Left cardiac atrium (tissue), 4 donors: Measurements from ENCODE around the gene SDHAF3. TPM values are rescaled to one million over a fixed set of nuclear protein-coding genes. Genes with fewer than 3 reads are reported as not detected.
"Not testable (repeated sequence)": the region's sequence is repeated elsewhere in the genome, so short reads cannot be mapped to it uniquely, and the experiment has no call there.

Experiments used
- ATAC-seq, 2 donors: fragments of 200-7000 bp; cut with Tn5 transposase; one replicate each; pipeline ENCODE4 v1.9.1; 2020; ENCODE audit warnings: mild to moderate bottlenecking in 2 of 2, moderate library complexity in 2 of 2
- DNase-seq: peaks from one replicate; pipeline ENCODE4 v3.0.0-alpha.2; 2020
- intact Hi-C, 2 donors: fragments of 100-400 bp; cut with DNase I; formaldehyde crosslinking; loops; one replicate each; pipeline versions ENCODE4 v1.14.1 to v1.15.1; 2022 to 2023
- total RNA-seq, 2 donors: library from RNA; stranded (reverse); fragmentation: NEBNext Ultra II Directional; extraction: Animal tissue kit (Norgen Biotek cat#: 25700); gene quantifications; one replicate each; pipeline ENCODE4 v1.2.1, GENCODE V29; 2021
- donor health status: DM: no; HTN: yes; CAD: no.
- donor health status: DM: no; HTN: yes; CAD: no; lungs with severe emphysema.
- donor health status: DM: yes; HTN: yes; CAD: no.
- donor health status: Dilated cardiomyopathy.

The SDHAF3 gene
- total RNA-seq, 2 donors from 2014 or later: 14.3 to 19.2 TPM

DNA sequence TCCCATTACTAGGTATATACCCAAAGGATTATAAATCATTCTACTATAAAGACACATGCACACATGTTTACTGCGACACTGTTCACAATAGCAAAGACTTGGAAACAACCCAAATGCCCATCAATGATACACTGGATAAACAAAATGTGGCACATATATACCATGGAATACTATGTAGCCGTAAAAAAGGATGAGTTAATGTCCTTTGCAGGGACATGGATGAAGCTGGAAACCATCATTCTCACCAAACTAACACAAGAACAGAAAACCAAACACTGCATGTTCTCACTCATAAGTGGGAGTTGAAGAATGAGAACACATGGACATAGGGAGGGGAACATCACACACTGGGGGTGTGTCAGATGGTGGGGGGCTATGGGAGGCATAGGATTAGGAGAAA lies 78.7 kb downstream of the SDHAF3 start:
- DNase-seq, ATAC-seq, intact Hi-C loops: not testable (repeated sequence)

- intact Hi-C loops: no loop called here
- ATAC-seq (no peak), DNase-seq (no peak)
These were observed 81.1 kb downstream of the SDHAF3 start for GRCh38 chr7:97198596-97198995.

DNA sequence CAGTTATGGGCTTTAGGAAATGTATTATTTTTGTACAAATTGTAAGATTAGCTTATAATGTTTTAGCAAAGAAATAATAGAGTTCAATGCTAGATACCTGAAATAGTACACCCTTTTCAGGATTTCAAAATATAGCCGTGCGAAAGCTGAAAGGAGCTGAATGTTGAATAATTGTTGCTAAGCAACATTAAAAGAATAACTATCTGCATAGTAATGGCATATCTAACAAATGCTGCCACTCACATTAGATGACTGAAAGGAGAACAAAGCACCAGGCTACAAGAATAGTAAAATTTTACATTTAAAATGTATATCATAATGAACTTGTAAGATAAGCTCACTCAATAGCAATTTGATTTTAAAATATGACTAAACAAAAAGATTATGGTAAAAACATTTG lies 82.5 kb downstream of the SDHAF3 start:
- ATAC-seq (no peak), DNase-seq (no peak)
- intact Hi-C loops: no loop called here

DNA sequence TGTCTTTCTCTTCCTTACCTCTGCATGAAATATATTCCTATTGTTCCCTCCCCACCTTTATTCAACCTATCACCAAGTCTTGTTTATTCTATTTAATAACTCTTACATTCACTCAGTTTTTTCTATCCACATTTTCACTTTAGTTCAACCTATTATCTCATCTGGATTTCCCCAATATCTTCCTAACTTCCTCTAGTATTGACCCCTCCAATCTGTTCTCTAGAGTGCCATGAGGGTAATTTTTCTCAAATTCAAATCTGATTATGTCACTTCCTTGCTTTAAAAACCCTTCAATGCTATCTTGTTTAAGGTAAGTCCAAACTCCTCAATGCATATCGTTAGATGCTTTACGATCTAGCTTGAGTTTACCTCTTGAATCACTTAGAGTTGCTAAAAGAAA lies 86.5 kb downstream of the SDHAF3 start:
- intact Hi-C loops: no loop called here
- DNase-seq: no peak
- no peak for ATAC-seq

DNA sequence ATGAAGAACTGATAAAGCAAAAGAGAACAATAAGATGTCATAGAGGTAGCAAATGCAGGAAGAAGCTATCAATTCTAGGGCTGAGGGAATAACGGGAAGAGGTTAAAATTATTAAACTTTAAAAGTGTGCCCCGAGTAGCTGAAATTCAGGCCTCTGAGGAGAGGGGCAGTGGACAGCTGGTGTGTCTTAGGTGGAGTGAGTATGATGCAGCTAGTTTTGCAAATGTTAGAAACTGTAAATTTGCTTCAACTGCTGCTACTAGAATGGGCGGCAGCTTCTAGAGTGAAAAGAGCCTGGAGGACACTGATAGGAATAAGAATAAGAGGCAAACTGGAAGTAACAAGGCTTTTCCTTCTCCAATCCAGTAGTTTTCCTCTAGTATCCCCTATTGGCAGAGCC lies 87.3 kb downstream of the SDHAF3 start:
- intact Hi-C loops: no loop called here
- ATAC-seq: no peak
- no peak for DNase-seq

GRCh38 chr7:97215556-97215955 lies 98.1 kb downstream of the SDHAF3 start:
- intact Hi-C loops: no loop called here
- DNase-seq (no peak), ATAC-seq (no peak)

DNA sequence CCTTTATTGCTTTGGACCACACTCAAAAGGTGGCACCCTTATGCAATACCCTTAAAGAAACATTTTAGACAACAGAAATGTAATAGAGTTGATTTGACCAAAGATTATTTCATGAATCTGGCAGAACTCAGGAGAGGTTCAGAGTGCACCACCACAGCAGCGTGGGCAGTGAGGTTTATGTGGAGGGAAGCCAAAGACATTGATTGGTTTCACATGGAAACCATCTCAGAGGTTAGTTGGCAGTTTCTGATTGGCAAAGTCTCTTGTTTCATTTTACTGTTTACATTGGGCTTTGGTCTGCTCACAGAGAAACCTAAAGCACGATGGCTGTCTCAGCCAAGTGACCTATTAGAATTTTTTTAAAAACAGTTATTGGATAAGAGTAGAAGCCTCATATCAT lies 101.3 kb downstream of the SDHAF3 start:
- DNase-seq (no peak), ATAC-seq (no peak)
- intact Hi-C loops: no loop called here

- ATAC-seq: no peak
- intact Hi-C loops: no loop called here
- no peak for DNase-seq
These were observed 101.7 kb downstream of the SDHAF3 start for GRCh38 chr7:97219237-97219636.

- no peak for ATAC-seq
- no peak for DNase-seq
- intact Hi-C loops: no loop called here
These were observed 106.8 kb downstream of the SDHAF3 start for GRCh38 chr7:97224316-97224715.

DNA sequence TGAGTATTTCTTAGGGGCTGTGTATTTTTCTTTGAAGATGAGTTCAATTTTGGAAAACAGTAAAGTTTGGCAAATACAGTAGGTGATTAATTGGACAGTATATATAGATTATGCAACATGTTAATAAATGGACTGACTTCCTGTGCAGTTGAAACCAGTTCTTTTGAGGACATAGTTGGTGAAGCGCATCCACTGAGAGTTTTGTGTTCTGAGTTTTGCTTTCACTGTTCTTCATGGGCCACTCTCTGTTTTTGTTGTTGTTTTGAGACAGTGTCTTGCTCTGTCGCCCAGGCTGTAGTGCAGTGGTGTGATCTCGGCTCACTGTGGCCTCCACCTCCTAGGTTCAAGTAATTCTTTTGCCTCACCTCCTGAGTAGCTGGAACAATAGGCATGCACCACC lies 109.0 kb downstream of the SDHAF3 start:
- ATAC-seq: no peak
- DNase-seq: no peak
- intact Hi-C loops: no loop called here

Other genes starting within 250 kb of the SDHAF3 start
- gene DLX6, start 112.1 kb upstream of the SDHAF3 start, total RNA-seq: under 1 TPM in 1 of 2 donors, not detected in 1; 0.24 TPM
- under 1 TPM; 0.50 to 0.71 TPM for gene DLX5, start 92.9 kb upstream of the SDHAF3 start, total RNA-seq